Endothelial cell of umbilical vein (primary cell): Measurements from ENCODE around the gene RTN4. TPM values are rescaled to one million over a fixed set of nuclear protein-coding genes. Genes with fewer than 3 reads are reported as not detected.

Experiments
- Bru-seq: library from RNA; stranded (reverse); fragments of 400-500 nt; gene quantifications from one replicate; lab custom pipeline; 2021; lab: Mats Ljungman, UMichigan
- BruChase-seq, 2 experiments: library from RNA; stranded (reverse); fragments of 400-500 nt; gene quantifications; one replicate each; lab custom pipeline; 2021; lab: Mats Ljungman, UMichigan
- BruUV-seq: library from RNA; stranded (reverse); fragments of 400-500 nt; replicated peaks from 2 replicates; lab custom pipeline; 2021; lab: Mats Ljungman, UMichigan
- CTCF ChIA-PET: fragments of 300-600, 350-600 bp; sonication (Branson Sonifier 250); formaldehyde crosslinking; loops from one replicate; lab custom pipeline; 2021; ENCODE audit warnings: antibody characterized with exemption, inconsistent platforms; lab: Charles Lee
- POLR2A ChIA-PET: fragments of 300-600, 350-600 bp; sonication (Branson Sonifier 250); formaldehyde crosslinking; loops from one replicate; lab custom pipeline; 2021; ENCODE audit warnings: antibody characterized with exemption, inconsistent platforms; lab: Charles Lee
- DNase-seq: peaks from one replicate; pipeline ENCODE4 v3.0.0-alpha.2; 2011; ENCODE audit warnings: low read depth, low spot score
- FAIRE-seq: peaks from 2 replicates; lab custom pipeline; 2011; peaks lifted over from hg19 to GRCh38; lab: Jason Lieb, UNC
- H2AFZ ChIP-seq: 2 replicates; pipeline ENCODE4 v1.6.0; 2012; ENCODE audit warnings: low read depth, low read length, control low read depth, inconsistent platforms
- H3K27ac ChIP-seq: 2 replicates; pipeline ENCODE4 v1.5.1; 2011; ENCODE audit warnings: low read depth, mild to moderate bottlenecking, control low read depth, low read length, moderate library complexity; ENCODE audit not compliant: insufficient read depth
- H3K27me3 ChIP-seq, 2 experiments: 2 replicates each; pipeline versions ENCODE4 v1.6.0 to v1.6.1; 2011; ENCODE audit warnings: low read length in 2 of 2, mixed read lengths in 1 of 2; ENCODE audit not compliant: control insufficient read depth in 2 of 2, insufficient read depth in 2 of 2
- H3K36me3 ChIP-seq, 2 experiments: 2 replicates in 1 of 2; 3 replicates in 1 of 2; pipeline ENCODE4 v1.5.1; 2011; ENCODE audit warnings: low read length in 2 of 2, mild to moderate bottlenecking in 1 of 2, moderate library complexity in 1 of 2; ENCODE audit not compliant: control insufficient read depth in 2 of 2, insufficient read depth in 2 of 2; ENCODE audit errors: extremely low read depth in 1 of 2
- H3K4me1 ChIP-seq: 3 replicates; pipeline ENCODE4 v1.5.1; 2011; ENCODE audit warnings: mild to moderate bottlenecking, low read length; ENCODE audit not compliant: control insufficient read depth, insufficient read depth; ENCODE audit errors: extremely low read depth
- H3K4me2 ChIP-seq: 2 replicates; pipeline ENCODE4 v1.6.1; 2011; ENCODE audit warnings: low read length, control low read depth, mixed read lengths; ENCODE audit not compliant: insufficient read depth
- H3K4me3 ChIP-seq, 3 experiments: fragments of 200-600 bp in 1 of 3; sonication (generic), shearing (Covaris generic) in 1 of 3; replicated peaks in 1 of 3; 2 replicates each; pipeline ENCODE4 v1.5.1; 2011 to 2016; ENCODE audit warnings: control low read depth in 3 of 3, low read length in 3 of 3, mild to moderate bottlenecking in 2 of 3, inconsistent platforms in 1 of 3, low read depth in 1 of 3, moderate library complexity in 1 of 3; ENCODE audit not compliant: insufficient read depth in 1 of 3
- H3K79me2 ChIP-seq: 2 replicates; pipeline ENCODE4 v1.6.0; 2012; ENCODE audit warnings: low read length, inconsistent platforms; ENCODE audit not compliant: control insufficient read depth, insufficient read depth
- H3K9ac ChIP-seq: replicated peaks from 2 replicates; pipeline ENCODE3; 2011; ENCODE audit warnings: low read length, control low read depth; ENCODE audit not compliant: insufficient read depth; ENCODE audit errors: extremely low read depth
- H3K9me1 ChIP-seq: replicated peaks from 3 replicates; pipeline ENCODE4 v1.6.0; 2011; ENCODE audit warnings: mild to moderate bottlenecking, low read length; ENCODE audit not compliant: control insufficient read depth, insufficient read depth; ENCODE audit errors: extremely low read depth
- H3K9me3 ChIP-seq: replicated peaks from 2 replicates; pipeline ENCODE4 v1.5.1; 2012; ENCODE audit warnings: low read length, inconsistent platforms; ENCODE audit not compliant: control insufficient read depth, insufficient read depth
- H4K20me1 ChIP-seq: replicated peaks from 2 replicates; pipeline ENCODE3; 2011; ENCODE audit warnings: mild to moderate bottlenecking, low read length; ENCODE audit not compliant: control insufficient read depth, insufficient read depth; ENCODE audit errors: extremely low read depth
- EZH2 ChIP-seq: IDR thresholded peaks from 2 replicates; pipeline ENCODE4 v1.6.1; 2012; ENCODE audit warnings: borderline replicate concordance, low read depth, mild to moderate bottlenecking, moderate library complexity, low read length, inconsistent platforms; ENCODE audit not compliant: severe bottlenecking
- FOS ChIP-seq: IDR thresholded peaks from 2 replicates; pipeline ENCODE4 v1.6.1; 2011; ENCODE audit warnings: mild to moderate bottlenecking, low read length, moderate library complexity, borderline replicate concordance; ENCODE audit not compliant: insufficient read depth
- GATA2 ChIP-seq: IDR thresholded peaks from 2 replicates; pipeline ENCODE4 v1.7.0; 2011; ENCODE audit warnings: low read depth, mild to moderate bottlenecking, moderate library complexity, mixed read lengths, low read length; ENCODE audit not compliant: insufficient read length, insufficient read depth
- JUN ChIP-seq: IDR thresholded peaks from 2 replicates; pipeline ENCODE4 v1.6.1; 2011; ENCODE audit warnings: borderline replicate concordance, low read depth; ENCODE audit not compliant: insufficient read length, insufficient read depth
- MYC ChIP-seq: IDR thresholded peaks from one replicate; pipeline ENCODE4 v1.6.1; 2011; ENCODE audit warnings: mild to moderate bottlenecking, low read depth, low read length
- POLR2A ChIP-seq: IDR thresholded peaks from 2 replicates; pipeline ENCODE4 v1.6.1; 2012; ENCODE audit warnings: low read depth, mild to moderate bottlenecking, control low read depth, low read length
- POLR2AphosphoS5 ChIP-seq: IDR thresholded peaks from 2 replicates; pipeline ENCODE4 v1.6.1; 2012; ENCODE audit warnings: low read depth, mild to moderate bottlenecking, control low read depth, low read length, moderate library complexity; ENCODE audit not compliant: insufficient read depth
- dilution Hi-C: fragments of 300-500 bp; cut with MboI; formaldehyde crosslinking; loops from one replicate; pipeline ENCODE4 v1.15.0; 2019; ENCODE audit warnings: low sequenced_read_pairs; ENCODE audit not compliant: extremely low pct_ligation_motif_present
- intact Hi-C: fragments of 100-400 bp; cut with micrococcal nuclease; formaldehyde crosslinking; loops from one replicate; pipeline ENCODE4 v1.10.0; 2022
- long read RNA-seq: library from polyadenylated mRNA; stranded (forward); transcript quantifications from one replicate; pipeline ENCODE4 v2.0.0, GENCODE V29; 2021
- polyA minus RNA-seq, 3 experiments: library from RNA; depleted of rRNA, polyadenylated mRNA; stranded (reverse); fragments of >200 nt; gene quantifications; 1 replicate in 1 of 3; 2 replicates in 2 of 3; pipeline ENCODE4 v1.2.3, GENCODE V29; 2011
- polyA plus RNA-seq, 4 experiments: library from polyadenylated mRNA; depleted of rRNA in 3 of 4; stranded (reverse) in 3 of 4; unstranded in 1 of 4; fragments of >200 nt; gene quantifications; 2 replicates each; pipeline versions ENCODE4 v1.2.1 to v1.2.3, GENCODE V29; 2011 to 2012; ENCODE audit warnings: missing spikeins in 1 of 4
- total RNA-seq: library from RNA; stranded (reverse); gene quantifications from 2 replicates; pipeline ENCODE4 v1.2.3, GENCODE V29; 2021
- TF ChIP-seq, protein P1 (sequence below), 2 donors: IDR thresholded peaks; 1 replicate in 1 of 2; 2 replicates in 1 of 2; pipeline ENCODE4 v1.5.1; 2011; ENCODE audit warnings: low read length in 2 of 2, mild to moderate bottlenecking in 2 of 2, moderate library complexity in 2 of 2, control low read depth in 1 of 2, inconsistent platforms in 1 of 2, low read depth in 1 of 2; ENCODE audit not compliant: insufficient read depth in 1 of 2; ENCODE audit errors: extremely low read depth in 1 of 2
- TF ChIP-seq, protein P2 (sequence below): IDR thresholded peaks from 2 replicates; pipeline ENCODE4 v1.6.1; 2011; ENCODE audit not compliant: insufficient read depth, insufficient read length

The RTN4 gene, protein sequence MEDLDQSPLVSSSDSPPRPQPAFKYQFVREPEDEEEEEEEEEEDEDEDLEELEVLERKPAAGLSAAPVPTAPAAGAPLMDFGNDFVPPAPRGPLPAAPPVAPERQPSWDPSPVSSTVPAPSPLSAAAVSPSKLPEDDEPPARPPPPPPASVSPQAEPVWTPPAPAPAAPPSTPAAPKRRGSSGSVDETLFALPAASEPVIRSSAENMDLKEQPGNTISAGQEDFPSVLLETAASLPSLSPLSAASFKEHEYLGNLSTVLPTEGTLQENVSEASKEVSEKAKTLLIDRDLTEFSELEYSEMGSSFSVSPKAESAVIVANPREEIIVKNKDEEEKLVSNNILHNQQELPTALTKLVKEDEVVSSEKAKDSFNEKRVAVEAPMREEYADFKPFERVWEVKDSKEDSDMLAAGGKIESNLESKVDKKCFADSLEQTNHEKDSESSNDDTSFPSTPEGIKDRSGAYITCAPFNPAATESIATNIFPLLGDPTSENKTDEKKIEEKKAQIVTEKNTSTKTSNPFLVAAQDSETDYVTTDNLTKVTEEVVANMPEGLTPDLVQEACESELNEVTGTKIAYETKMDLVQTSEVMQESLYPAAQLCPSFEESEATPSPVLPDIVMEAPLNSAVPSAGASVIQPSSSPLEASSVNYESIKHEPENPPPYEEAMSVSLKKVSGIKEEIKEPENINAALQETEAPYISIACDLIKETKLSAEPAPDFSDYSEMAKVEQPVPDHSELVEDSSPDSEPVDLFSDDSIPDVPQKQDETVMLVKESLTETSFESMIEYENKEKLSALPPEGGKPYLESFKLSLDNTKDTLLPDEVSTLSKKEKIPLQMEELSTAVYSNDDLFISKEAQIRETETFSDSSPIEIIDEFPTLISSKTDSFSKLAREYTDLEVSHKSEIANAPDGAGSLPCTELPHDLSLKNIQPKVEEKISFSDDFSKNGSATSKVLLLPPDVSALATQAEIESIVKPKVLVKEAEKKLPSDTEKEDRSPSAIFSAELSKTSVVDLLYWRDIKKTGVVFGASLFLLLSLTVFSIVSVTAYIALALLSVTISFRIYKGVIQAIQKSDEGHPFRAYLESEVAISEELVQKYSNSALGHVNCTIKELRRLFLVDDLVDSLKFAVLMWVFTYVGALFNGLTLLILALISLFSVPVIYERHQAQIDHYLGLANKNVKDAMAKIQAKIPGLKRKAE
- total RNA-seq, result 472 and 486 TPM in 2 replicates
- polyA plus RNA-seq, result 195 and 253 TPM in 2 replicates
- 258 and 287 TPM in 2 replicates for polyA plus RNA-seq (2011; cell fraction: cytosol; rRNA removed)
- 221 and 343 TPM in 2 replicates for polyA plus RNA-seq (2011; cell fraction: nucleus; rRNA removed)
- polyA plus RNA-seq (2012), result 512 and 627 TPM in 2 replicates
- polyA minus RNA-seq, result 365 and 404 TPM in 2 replicates
- 64.9 TPM for polyA minus RNA-seq (2011; cell fraction: cytosol; rRNA and poly(A)+ RNA removed)
- 184 and 233 TPM in 2 replicates for polyA minus RNA-seq (2011; cell fraction: nucleus; rRNA and poly(A)+ RNA removed)
- percentile 99 among the genes with signal in this experiment for Bru-seq, nascent RNA
- percentile 97 among the genes with signal in this experiment for BruChase-seq, experiment 1, labeled RNA remaining after a 6-hour chase
- percentile 98 among the genes with signal in this experiment for BruChase-seq, experiment 2, labeled RNA remaining after a 2-hour chase
- long read RNA-seq, full-length matches to known transcripts, result 647 of 718 reads
- long read RNA-seq, partial matches to known transcripts, result 49 of 718 reads
- long read RNA-seq, other reads (novel, unspliced or antisense), result 22 of 718 reads

DNA sequence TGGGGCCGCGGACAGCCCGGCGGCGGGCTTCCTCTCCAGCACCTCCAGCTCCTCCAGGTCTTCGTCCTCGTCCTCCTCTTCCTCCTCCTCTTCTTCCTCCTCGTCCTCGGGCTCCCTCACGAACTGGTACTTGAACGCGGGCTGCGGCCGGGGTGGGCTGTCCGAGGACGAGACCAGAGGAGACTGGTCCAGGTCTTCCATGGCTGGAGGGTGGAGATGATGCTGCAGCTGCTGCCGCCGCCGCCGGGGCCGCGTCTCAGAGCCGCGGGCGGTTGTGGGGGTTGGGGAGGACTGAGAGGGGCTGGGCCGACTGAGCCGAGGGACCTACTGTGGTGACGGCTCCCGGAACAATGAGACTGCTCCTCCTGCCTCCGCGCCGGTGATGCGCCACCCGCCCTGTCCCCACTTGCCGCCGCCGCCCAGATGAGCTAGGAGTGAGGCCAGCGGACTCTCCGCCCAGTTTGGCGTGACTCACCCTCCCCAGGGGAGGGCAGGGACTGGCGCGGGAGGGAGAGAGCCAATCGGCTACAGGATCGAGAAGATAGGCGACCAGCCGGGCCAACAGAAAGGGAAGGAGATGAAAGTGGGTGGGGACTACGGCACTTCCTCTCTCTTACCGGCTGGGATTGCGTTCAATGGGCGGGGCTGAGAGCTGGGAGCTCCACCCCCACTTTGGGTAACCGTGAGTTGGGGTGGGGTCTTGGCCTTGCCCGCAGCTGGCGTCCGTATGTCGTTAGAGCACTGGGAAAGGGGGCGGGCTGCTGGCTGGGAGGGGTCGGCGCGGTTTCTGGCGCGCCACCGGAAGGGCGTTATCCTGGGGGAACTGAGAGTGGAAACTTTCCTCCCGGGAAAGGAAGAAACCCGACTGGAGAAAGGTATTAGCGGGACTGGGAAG is at the start of gene RTN4:
Gene RTN4, minus strand, starts transcription at position 352 of the 895 bp plus-strand sequence. Its CDS starts 151 bp downstream, at position 201.
- TF ChIP-seq, protein P1, sequence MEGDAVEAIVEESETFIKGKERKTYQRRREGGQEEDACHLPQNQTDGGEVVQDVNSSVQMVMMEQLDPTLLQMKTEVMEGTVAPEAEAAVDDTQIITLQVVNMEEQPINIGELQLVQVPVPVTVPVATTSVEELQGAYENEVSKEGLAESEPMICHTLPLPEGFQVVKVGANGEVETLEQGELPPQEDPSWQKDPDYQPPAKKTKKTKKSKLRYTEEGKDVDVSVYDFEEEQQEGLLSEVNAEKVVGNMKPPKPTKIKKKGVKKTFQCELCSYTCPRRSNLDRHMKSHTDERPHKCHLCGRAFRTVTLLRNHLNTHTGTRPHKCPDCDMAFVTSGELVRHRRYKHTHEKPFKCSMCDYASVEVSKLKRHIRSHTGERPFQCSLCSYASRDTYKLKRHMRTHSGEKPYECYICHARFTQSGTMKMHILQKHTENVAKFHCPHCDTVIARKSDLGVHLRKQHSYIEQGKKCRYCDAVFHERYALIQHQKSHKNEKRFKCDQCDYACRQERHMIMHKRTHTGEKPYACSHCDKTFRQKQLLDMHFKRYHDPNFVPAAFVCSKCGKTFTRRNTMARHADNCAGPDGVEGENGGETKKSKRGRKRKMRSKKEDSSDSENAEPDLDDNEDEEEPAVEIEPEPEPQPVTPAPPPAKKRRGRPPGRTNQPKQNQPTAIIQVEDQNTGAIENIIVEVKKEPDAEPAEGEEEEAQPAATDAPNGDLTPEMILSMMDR (IDR thresholded peaks at IDR 0.05; ENCODE audit: extremely low read depth in 1 of 2, insufficient read depth in 1 of 2, low read depth in 1 of 2, low read length in 2 of 2), result peak in 1 of 2 donors; percentile 26
- TF ChIP-seq POLR2AphosphoS5 (peak; percentile 98), POLR2A (peak; percentile 94), JUN (peak; percentile 65), EZH2 (no peak), GATA2 (no peak), FOS (peak; percentile 93), MYC (peak; percentile 21)
- TF ChIP-seq, protein P2, sequence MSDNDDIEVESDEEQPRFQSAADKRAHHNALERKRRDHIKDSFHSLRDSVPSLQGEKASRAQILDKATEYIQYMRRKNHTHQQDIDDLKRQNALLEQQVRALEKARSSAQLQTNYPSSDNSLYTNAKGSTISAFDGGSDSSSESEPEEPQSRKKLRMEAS, result no peak
- CTCF ChIA-PET, result interaction anchor here (0.7 to 4.6 kb wide), 18 partner anchors 10 to 151 kb away, joined by 3 to 129 read pairs (median 4); no protein-coding TSS in a partner anchor
- dilution Hi-C loops (no loop called here), intact Hi-C loops (loop anchor here (1.0 to 2.0 kb wide), 6 partner anchors 43 to 182 kb away; partner anchors contain the start of genes CLHC1 and RPS27A)
- H3K27ac ChIP-seq, result peak within 1 kb of the TSS; percentile 97
- POLR2A ChIA-PET, result interaction anchor here (0.6 to 2.5 kb wide), 11 partner anchors 12 to 532 kb away, joined by 3 to 9 read pairs (median 4); no protein-coding TSS in a partner anchor
- H3K27me3 ChIP-seq, result no peaks in the 10 kb centered on the region
- H3K4me2 ChIP-seq, result peak within 1 kb of the TSS; percentile 93
- DNase-seq, result peak; percentile 99
- no peaks in the 10 kb centered on the region for H3K9me3 ChIP-seq
- H3K4me3 ChIP-seq, result peak within 1 kb of the TSS; percentile 86 to 99 (median 97)
- H3K79me2 ChIP-seq, result peaks cover 51% of the 10 kb centered on the region
- H3K9me1 ChIP-seq, result no peaks in the 10 kb centered on the region
- no peak for FAIRE-seq
- peak within 1 kb of the TSS; percentile 97 for H3K9ac ChIP-seq
- H4K20me1 ChIP-seq, result peaks cover 13% of the 10 kb centered on the region
- TSS peak; percentile 20 for BruUV-seq
- H3K4me1 ChIP-seq, result peaks cover 38% of the 10 kb centered on the region
- no peaks in the 10 kb centered on the region for H3K36me3 ChIP-seq
- H2AFZ ChIP-seq, result no peak within 1 kb of the TSS
